Sigmoid colon (tissue), 7 donors: Measurements from ENCODE around the gene SAA2. TPM values are rescaled to one million over a fixed set of nuclear protein-coding genes. Genes with fewer than 3 reads are reported as not detected.
"Not testable (repeated sequence)": the region's sequence is repeated elsewhere in the genome, so short reads cannot be mapped to it uniquely, and the experiment has no call there.

ENCODE experiments used
- DNase-seq: peaks from one replicate; pipeline ENCODE4 v3.0.0-alpha.2; 2019
- H3K27ac ChIP-seq, 4 donors: fragments of 200-600 bp; sonication (generic); one replicate each; pipeline ENCODE4 v1.5.1; 2016 to 2019; ENCODE audit warnings: mild to moderate bottlenecking in 1 of 4
- H3K27me3 ChIP-seq, 3 donors: fragments of 200-600 bp; sonication (generic); one replicate each; pipeline ENCODE4 v1.5.1; 2019; ENCODE audit warnings: mild to moderate bottlenecking in 1 of 3
- H3K36me3 ChIP-seq, 4 donors: fragments of 200-600 bp; sonication (generic); one replicate each; pipeline ENCODE4 v1.5.1; 2016 to 2019
- H3K4me1 ChIP-seq, 4 donors: fragments of 200-600 bp; sonication (generic); one replicate each; pipeline ENCODE4 v1.5.1; 2017 to 2019
- H3K4me3 ChIP-seq, 4 donors: fragments of 200-600 bp; sonication (generic); one replicate each; pipeline ENCODE4 v1.5.1; 2017 to 2019; ENCODE audit warnings: mild to moderate bottlenecking in 2 of 4, moderate library complexity in 1 of 4
- H3K9me3 ChIP-seq, 4 donors: fragments of 200-600 bp in 3 of 4; sonication (generic) in 3 of 4; one replicate each; pipeline versions ENCODE4 v1.5.1 to v1.6.1; 2013 to 2019
- EP300 ChIP-seq, 4 donors: sonication (generic); formaldehyde crosslinking; IDR thresholded peaks; one replicate each; pipeline ENCODE4 v1.6.1; 2017; ENCODE audit warnings: antibody characterized with exemption in 4 of 4
- POLR2A ChIP-seq, 2 donors: fragments of 450-650 bp; IDR thresholded peaks; one replicate each; pipeline ENCODE4 v1.6.1; 2016; ENCODE audit warnings: antibody characterized with exemption in 2 of 2, mild to moderate bottlenecking in 2 of 2, moderate library complexity in 2 of 2
- POLR2AphosphoS5 ChIP-seq, 4 donors: sonication (generic); formaldehyde crosslinking; IDR thresholded peaks; one replicate each; pipeline ENCODE4 v1.6.1; 2017; ENCODE audit warnings: antibody characterized with exemption in 4 of 4
- WGBS, 2 donors: extraction: QIAGEN DNeasy Blood & Tissue Kit; methylation state at CpG; one replicate each; pipeline ENCODE4 v1.1.7; 2013; 5-methylcytosine and 5-hydroxymethylcytosine counted together
- intact Hi-C: fragments of 100-400 bp; cut with DNase I; formaldehyde crosslinking; loops from one replicate; pipeline ENCODE4 v1.15.1; 2023
- polyA plus RNA-seq, 3 donors: library from polyadenylated mRNA; stranded (reverse); fragments of 200-250 nt; gene quantifications; one replicate each; pipeline ENCODE4 v1.2.3, GENCODE V29; 2013
- total RNA-seq, 4 donors: library from RNA; depleted of rRNA; stranded (reverse); fragments of >200 nt; gene quantifications; one replicate each; pipeline ENCODE4 v1.1.0, GENCODE V29; 2016
- TF ChIP-seq, protein P1 (sequence below), 4 experiments: fragments of 450-650 bp in 3 of 4; fragments of 200-600 bp in 1 of 4; IDR thresholded peaks; one replicate each; pipeline ENCODE4 v1.5.1; 2016 to 2019; ENCODE audit warnings: antibody characterized with exemption in 4 of 4, mild to moderate bottlenecking in 3 of 4, moderate library complexity in 2 of 4
- donor health status: healthy with polysubstance abuse.
- donor health status: Bipolar disorder and iron deficiency.
- donor health status: healthy.

SAA2 gene
- total and polyA plus RNA-seq, 7 donors, result 0.41 to 69.2 (median 9.1) TPM; not detected in 3

- H3K27ac ChIP-seq, result no peak within 1 kb of the TSS
- H3K36me3 ChIP-seq, result no peaks in the 10 kb centered on the region
- no peak within 1 kb of the TSS for H3K4me3 ChIP-seq
- no peaks in the 10 kb centered on the region for H3K9me3 ChIP-seq
- no peak for TF ChIP-seq EP300 (IDR thresholded peaks at IDR 0.05)
- TF ChIP-seq, protein P1, sequence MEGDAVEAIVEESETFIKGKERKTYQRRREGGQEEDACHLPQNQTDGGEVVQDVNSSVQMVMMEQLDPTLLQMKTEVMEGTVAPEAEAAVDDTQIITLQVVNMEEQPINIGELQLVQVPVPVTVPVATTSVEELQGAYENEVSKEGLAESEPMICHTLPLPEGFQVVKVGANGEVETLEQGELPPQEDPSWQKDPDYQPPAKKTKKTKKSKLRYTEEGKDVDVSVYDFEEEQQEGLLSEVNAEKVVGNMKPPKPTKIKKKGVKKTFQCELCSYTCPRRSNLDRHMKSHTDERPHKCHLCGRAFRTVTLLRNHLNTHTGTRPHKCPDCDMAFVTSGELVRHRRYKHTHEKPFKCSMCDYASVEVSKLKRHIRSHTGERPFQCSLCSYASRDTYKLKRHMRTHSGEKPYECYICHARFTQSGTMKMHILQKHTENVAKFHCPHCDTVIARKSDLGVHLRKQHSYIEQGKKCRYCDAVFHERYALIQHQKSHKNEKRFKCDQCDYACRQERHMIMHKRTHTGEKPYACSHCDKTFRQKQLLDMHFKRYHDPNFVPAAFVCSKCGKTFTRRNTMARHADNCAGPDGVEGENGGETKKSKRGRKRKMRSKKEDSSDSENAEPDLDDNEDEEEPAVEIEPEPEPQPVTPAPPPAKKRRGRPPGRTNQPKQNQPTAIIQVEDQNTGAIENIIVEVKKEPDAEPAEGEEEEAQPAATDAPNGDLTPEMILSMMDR (IDR thresholded peaks at IDR 0.05), result no peak
- TF ChIP-seq POLR2AphosphoS5 (IDR thresholded peaks at IDR 0.05), result no peak
- no peak for TF ChIP-seq POLR2A (IDR thresholded peaks at IDR 0.05)
- DNase-seq, result no peak
- WGBS, 2 donors, result 64 to 68% methylated on average over 8 of the region's 8 CpGs
- intact Hi-C loops, result no loop called here
- H3K27me3 ChIP-seq, result no peaks in the 10 kb centered on the region
- H3K4me1 ChIP-seq, result no peaks in the 10 kb centered on the region
These were observed 17.5 kb upstream of the SAA2 start, which contains the start of gene SAA1 for GRCh38 chr11:18265949-18266348. Gene SAA1, plus strand, starts transcription at chr11:18266264. Its CDS starts 624 bp downstream, at chr11:18266888.

- TF ChIP-seq EP300 (IDR thresholded peaks at IDR 0.05), result no peak
- TF ChIP-seq POLR2A (IDR thresholded peaks at IDR 0.05), result no peak
- TF ChIP-seq, protein P1 (IDR thresholded peaks at IDR 0.05), result no peak
- no peak for TF ChIP-seq POLR2AphosphoS5 (IDR thresholded peaks at IDR 0.05)
- no peak for DNase-seq
- H3K27me3 ChIP-seq, result no peaks in the 10 kb centered on the region
- no peaks in the 10 kb centered on the region for H3K36me3 ChIP-seq
- H3K9me3 ChIP-seq, result no peaks in the 10 kb centered on the region
- intact Hi-C loops, result no loop called here
- no peak overlapping the region for H3K27ac ChIP-seq
- WGBS, 2 donors, result 52 to 68% methylated on average over 1 of the region's 1 CpG
- H3K4me1 ChIP-seq, result no peaks in the 10 kb centered on the region
- no peak overlapping the region for H3K4me3 ChIP-seq
These were observed 16.4 kb upstream of the SAA2 start for GRCh38 chr11:18264677-18265555.

DNA sequence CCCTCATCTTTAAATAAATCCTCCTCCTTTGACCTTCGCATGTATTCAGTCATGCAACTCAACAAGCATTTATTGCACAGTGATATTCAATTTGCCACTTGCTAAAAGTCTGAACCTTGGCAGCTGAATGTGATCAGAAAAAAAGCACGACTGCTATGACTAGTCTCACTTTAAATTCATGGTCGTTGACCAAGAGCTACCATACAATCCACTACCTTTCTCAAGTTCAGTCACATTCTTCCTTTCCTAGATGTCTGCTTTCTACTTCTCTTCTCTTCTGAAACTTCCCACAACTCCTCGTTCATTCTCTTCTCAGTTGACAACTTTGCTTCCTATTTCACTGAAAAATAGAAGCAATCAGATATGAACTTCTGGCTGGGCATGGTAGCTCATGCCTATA is 15.6 kb upstream of the SAA2 start:
- Histone ChIP-seq H3K4me1 (no peaks in the 10 kb centered on the region), H3K9me3 (no peaks in the 10 kb centered on the region), H3K36me3 (no peaks in the 10 kb centered on the region), H3K27ac (no peak overlapping the region), H3K4me3 (no peak overlapping the region), H3K27me3 (no peaks in the 10 kb centered on the region)
- DNase-seq, result no peak
- no peak for TF ChIP-seq POLR2AphosphoS5 (IDR thresholded peaks at IDR 0.05)
- no peak for TF ChIP-seq EP300 (IDR thresholded peaks at IDR 0.05)
- TF ChIP-seq, protein P1 (IDR thresholded peaks at IDR 0.05), result no peak
- no peak for TF ChIP-seq POLR2A (IDR thresholded peaks at IDR 0.05)
- intact Hi-C loops, result no loop called here
- WGBS, 2 donors, result 77% methylated on average over 4 of the region's 4 CpGs

DNA sequence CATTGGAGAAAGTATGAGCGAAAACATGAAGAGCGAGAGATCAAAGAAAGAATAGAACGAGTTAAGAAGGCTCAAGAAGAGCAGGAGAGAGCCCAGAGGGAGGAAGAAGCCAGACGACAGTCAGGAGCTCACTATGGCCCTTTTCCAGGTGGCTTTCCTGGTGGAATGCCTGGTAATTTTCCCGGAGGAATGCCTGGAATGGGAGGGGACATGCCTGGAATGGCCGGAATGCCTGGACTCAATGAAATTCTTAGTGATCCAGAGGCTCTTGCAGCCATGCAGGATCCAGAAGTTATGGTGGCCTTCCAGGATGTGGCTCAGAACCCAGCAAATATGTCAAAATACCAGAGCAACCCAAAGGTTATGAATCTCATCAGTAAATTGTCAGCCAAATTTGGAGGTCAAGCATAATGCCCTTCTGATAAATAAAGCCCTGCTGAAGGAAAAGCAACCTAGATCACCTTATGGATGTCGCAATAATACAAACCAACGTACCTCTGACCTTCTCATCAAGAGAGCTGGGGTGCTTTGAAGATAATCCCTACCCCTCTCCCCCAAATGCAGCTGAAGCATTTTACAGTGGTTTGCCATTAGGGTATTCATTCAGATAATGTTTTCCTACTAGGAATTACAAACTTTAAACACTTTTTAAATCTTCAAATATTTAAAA is 14.3 kb upstream of the SAA2 start:
- H3K4me1 ChIP-seq, DNase-seq, intact Hi-C loops, H3K9me3 ChIP-seq, H3K36me3 ChIP-seq, H3K27me3 ChIP-seq, H3K27ac ChIP-seq, H3K4me3 ChIP-seq: not testable (repeated sequence)
- 69 to 81% methylated on average over 8 of the region's 8 CpGs for WGBS, 2 donors

GRCh38 chr11:18261721-18262120 is 13.3 kb upstream of the SAA2 start:
- 95 to 97% methylated on average over 14 of the region's 14 CpGs for WGBS, 2 donors
- TF ChIP-seq EP300 (IDR thresholded peaks at IDR 0.05), result no peak
- TF ChIP-seq POLR2AphosphoS5 (IDR thresholded peaks at IDR 0.05), result no peak
- no peak for TF ChIP-seq POLR2A (IDR thresholded peaks at IDR 0.05)
- TF ChIP-seq, protein P1 (IDR thresholded peaks at IDR 0.05), result no peak

More at GRCh38 chr11:18261721-18262120, 13.3 kb upstream of the SAA2 start:
- Histone ChIP-seq H3K36me3 (no peaks in the 10 kb centered on the region), H3K4me3 (no peak overlapping the region), H3K27me3 (no peaks in the 10 kb centered on the region), H3K9me3 (no peaks in the 10 kb centered on the region), H3K4me1 (no peaks in the 10 kb centered on the region), H3K27ac (no peak overlapping the region)
- intact Hi-C loops, result no loop called here
- no peak for DNase-seq
